Hair follicle dermal papilla cell (primary cell): ENCODE data around the gene PTH1R. TPM values are rescaled to one million over a fixed set of nuclear protein-coding genes. Genes with fewer than 3 reads are reported as not detected.

Source experiments
- small RNA-seq: library from RNA; depleted of rRNA; stranded (forward); fragments of <200 nt; gene quantifications from one replicate; pipeline ENCODE3, GENCODE V24; 2012
- total RNA-seq: library from RNA; depleted of rRNA; stranded (reverse); fragments of >200 nt; gene quantifications from 2 replicates; pipeline ENCODE4 v1.2.3, GENCODE V29; 2012

Gene PTH1R
- 4.5 and 11.0 TPM in 2 replicates for total RNA-seq

GRCh38 chr3:46877406-46878125, at the start of gene PTH1R:
PTH1R (plus strand) TSS chr3:46877721; CDS start chr3:46883560, 5,839 bp downstream.

GRCh38 chr3:46863261-46863782, 14.2 kb upstream of the PTH1R start, which contains the start of gene MYL3:
MYL3 (minus strand) TSS chr3:46863444; CDS start chr3:46863390, 54 bp downstream.

Small RNAs within 50 kb of the gene (small RNA-seq; reads per million reads assigned to genes)
- gene AC109583.2, result not detected

Other genes starting within 250 kb of the PTH1R start
- gene ALS2CL, start 184.0 kb upstream of the PTH1R start, total RNA-seq, result 4.1 and 7.1 TPM in 2 replicates
- 0.32 and 0.36 TPM in 2 replicates for gene TMIE, start 176.3 kb upstream of the PTH1R start, total RNA-seq
- not detected in 2 replicates for gene PRSS50, start 159.9 kb upstream of the PTH1R start, total RNA-seq
- 2.3 and 9.2 TPM in 2 replicates for gene MYL3, start 14.3 kb upstream of the PTH1R start, total RNA-seq
- gene CCDC12, start 99.0 kb downstream of the PTH1R start, total RNA-seq, result 22.2 and 22.7 TPM in 2 replicates
- 5.3 and 7.8 TPM in 2 replicates for gene NBEAL2, start 101.9 kb downstream of the PTH1R start, total RNA-seq